ENCODE data around the gene LYZL1. TPM values are rescaled to one million over a fixed set of nuclear protein-coding genes. Genes with fewer than 3 reads are reported as not detected.

The LYZL1 gene
- total RNA-seq, 1 donor = not detected

DNA sequence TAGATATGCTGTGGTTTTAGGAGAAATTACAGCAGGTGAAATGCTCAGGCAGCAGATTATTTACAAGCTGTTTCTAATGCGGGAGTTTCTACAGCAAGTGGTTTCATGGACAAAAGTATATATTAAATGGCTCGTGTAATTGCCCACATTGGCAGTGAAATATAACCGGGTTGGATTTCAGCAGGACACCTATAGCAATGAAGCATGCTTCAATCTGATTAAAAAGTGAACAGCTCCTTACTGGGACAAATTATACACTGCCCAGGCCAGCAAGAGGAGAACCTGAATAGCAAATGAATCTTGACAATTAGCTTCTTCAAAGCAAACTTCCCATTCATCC, 35.2 kb upstream of the LYZL1 start:
- TF ChIP-seq, protein P1, sequence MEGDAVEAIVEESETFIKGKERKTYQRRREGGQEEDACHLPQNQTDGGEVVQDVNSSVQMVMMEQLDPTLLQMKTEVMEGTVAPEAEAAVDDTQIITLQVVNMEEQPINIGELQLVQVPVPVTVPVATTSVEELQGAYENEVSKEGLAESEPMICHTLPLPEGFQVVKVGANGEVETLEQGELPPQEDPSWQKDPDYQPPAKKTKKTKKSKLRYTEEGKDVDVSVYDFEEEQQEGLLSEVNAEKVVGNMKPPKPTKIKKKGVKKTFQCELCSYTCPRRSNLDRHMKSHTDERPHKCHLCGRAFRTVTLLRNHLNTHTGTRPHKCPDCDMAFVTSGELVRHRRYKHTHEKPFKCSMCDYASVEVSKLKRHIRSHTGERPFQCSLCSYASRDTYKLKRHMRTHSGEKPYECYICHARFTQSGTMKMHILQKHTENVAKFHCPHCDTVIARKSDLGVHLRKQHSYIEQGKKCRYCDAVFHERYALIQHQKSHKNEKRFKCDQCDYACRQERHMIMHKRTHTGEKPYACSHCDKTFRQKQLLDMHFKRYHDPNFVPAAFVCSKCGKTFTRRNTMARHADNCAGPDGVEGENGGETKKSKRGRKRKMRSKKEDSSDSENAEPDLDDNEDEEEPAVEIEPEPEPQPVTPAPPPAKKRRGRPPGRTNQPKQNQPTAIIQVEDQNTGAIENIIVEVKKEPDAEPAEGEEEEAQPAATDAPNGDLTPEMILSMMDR (IDR thresholded peaks at IDR 0.05; ENCODE audit: insufficient read depth, low read depth, low read length) = no peak
- no peak overlapping the region for H3K4me3 ChIP-seq (ENCODE audit: low read depth, low read length)
- peak; percentile 41 for DNase-seq (ENCODE audit: low read depth)

DNA sequence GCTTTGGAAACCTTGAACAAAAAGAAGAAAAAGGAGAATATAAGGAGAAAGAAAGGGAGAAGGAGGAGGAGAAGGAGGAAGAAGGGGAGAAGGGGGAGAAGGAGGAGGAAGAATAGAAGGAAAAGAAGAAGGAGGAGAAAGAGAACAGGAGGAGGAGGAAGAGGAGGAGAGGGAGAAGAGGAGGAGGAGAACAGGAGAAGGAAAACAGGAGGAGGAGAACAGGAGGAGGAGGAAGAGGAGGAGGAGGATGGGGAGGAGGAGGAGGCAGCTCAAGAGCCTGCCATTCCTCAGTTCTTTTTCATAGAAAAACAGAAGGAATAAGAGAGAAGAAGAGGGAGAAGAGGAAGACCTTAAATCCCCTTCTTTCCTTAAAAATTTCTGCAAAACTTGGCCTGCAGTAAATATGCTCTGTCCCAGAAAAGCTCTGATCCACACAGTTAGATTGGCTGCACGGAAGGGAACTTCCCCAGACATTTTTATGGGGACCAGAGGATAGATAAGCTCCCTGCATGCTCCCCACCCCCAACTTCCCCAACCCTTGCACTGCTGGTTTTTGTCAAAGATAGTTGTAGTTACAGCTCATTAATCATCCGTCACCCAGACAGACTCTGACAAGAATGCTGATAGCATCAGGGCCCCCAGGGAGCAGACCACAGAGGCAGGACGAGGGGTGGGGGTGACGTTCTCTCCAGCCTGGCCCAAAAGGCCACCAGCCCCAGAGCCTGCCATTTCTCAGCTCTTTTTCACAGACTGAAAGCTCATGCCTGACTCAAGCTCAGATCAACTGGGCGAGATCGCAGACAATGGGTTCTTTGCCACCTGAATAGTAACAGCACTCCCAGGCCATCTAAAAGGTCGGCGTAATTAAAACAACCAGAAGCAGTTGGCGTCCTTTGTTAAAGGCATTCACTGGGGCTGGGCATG, 34.5 kb upstream of the LYZL1 start:
- no peak overlapping the region for H3K4me3 ChIP-seq (ENCODE audit: low read depth, low read length)
- TF ChIP-seq, protein P1 (IDR thresholded peaks at IDR 0.05; ENCODE audit: insufficient read depth, low read depth, low read length) = no peak
- DNase-seq (ENCODE audit: low read depth) = peak; percentile 99

DNA sequence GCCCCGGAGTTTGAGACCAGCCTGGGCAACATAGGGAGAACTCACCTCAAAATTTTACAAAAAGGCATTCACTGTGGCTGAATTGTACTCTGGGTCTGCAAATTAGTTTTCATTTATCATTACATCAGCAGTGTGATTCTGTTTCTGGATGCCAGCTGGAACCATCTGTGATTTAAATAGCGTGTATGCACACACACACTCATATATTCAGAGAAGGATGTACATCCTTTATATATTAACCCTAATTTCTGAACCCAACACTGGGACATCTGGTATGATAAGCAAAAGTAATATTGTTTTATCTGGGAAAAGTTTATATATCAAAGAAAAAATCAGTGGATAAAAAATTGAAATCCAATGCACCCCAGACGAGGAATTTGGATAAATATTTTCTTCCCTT, 33.8 kb upstream of the LYZL1 start:
- H3K4me3 ChIP-seq (ENCODE audit: low read depth, low read length) = no peak overlapping the region
- peak; percentile 42 for DNase-seq (ENCODE audit: low read depth)
- TF ChIP-seq, protein P1 (IDR thresholded peaks at IDR 0.05; ENCODE audit: insufficient read depth, low read depth, low read length) = no peak

DNA sequence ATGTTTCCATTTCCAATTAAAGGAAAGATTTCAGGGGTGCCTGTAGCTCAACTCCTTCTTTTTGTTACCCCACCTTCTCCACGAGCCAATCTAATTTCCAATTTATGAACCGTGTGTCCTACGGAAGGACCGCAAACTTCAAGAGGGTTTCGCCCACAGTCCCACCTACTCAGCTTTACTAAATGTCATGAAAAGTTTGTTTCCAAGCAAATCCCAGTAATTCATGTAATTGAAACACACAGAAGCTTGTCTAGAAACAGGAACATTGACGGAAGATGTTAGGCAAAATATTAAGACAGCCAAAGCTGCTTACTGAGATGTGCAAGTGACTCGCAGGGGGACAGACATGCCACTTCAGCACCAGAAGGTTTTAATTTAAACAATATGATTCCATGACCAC, 32.9 kb upstream of the LYZL1 start:
- no peak overlapping the region for H3K4me3 ChIP-seq (ENCODE audit: low read depth, low read length)
- TF ChIP-seq, protein P1 (IDR thresholded peaks at IDR 0.05; ENCODE audit: insufficient read depth, low read depth, low read length) = no peak
- peak; percentile 18 for DNase-seq (ENCODE audit: low read depth)

DNA sequence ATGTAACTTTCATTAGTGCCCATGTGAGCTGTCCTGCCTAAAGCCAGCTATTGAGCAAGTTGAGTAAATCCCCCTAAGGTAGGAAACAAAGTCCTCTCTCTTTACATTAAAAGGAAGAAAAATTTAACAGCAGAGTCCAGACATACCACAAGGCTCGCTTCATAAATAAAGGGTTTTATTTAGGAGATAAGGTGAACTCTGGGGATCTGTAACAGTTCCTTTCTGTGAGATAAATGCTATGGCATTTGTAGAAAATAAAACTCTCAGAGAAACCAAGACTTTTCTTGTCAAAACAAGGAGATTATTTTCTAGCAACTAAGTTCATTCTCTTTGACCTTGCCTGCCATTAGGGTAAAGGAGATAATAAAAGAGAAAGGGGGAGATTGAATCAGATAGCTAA, 32.3 kb upstream of the LYZL1 start:
- TF ChIP-seq, protein P1 (IDR thresholded peaks at IDR 0.05; ENCODE audit: insufficient read depth, low read depth, low read length) = no peak
- H3K4me3 ChIP-seq (ENCODE audit: low read depth, low read length) = peak overlapping the region; percentile 22
- peak; percentile 94 for DNase-seq (ENCODE audit: low read depth)

DNA sequence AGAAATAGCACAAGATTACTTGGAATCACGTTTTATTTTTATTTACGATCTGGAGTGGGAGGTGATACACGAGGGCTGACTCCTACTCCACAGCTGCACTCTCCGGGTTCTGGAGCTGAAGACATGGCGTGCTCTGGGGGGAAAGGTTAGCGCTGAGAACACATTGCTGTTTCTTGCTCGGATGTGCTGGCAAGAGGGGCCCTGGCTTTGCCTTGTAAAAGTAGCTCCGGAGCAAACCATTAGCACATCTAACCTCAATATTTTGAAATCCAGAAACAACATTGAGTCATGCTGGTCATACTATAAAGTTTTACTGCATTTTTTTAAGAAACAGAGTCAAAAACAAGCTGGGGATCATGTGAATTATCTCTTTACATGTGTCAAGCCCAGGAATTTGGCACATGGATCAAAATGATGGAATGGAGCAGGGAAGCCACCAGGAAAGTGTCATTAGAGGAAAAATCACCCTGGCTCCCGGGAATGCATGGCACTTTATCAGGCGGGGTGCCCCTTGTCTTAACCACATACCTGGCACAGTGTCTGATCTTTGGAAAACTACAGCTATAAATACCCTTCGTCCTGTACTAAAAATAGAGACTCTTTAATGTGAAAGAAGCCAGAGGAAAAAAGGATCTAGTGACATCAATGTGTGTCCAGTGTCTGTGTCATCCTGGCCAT, 31.6 kb upstream of the LYZL1 start:
- peak overlapping the region; percentile 22 for H3K4me3 ChIP-seq (ENCODE audit: low read depth, low read length)
- TF ChIP-seq, protein P1 (IDR thresholded peaks at IDR 0.05; ENCODE audit: insufficient read depth, low read depth, low read length) = no peak

More for the DNA sequence above, 31.6 kb upstream of the LYZL1 start:
- DNase-seq (ENCODE audit: low read depth) = peak; percentile 100
